Thyroid gland (tissue), 4 donors: ENCODE data around the gene MAPRE2.

Source experiments
- CTCF ChIP-seq, 6 experiments: fragments of 200-600 bp in 3 of 6; fragments of 450-650 bp in 3 of 6; sonication (generic) in 3 of 6; IDR thresholded peaks; one replicate each; pipeline ENCODE4 v1.5.1; 2016 to 2019; ENCODE audit warnings: antibody characterized with exemption in 6 of 6, mild to moderate bottlenecking in 2 of 6, inconsistent platforms in 1 of 6, moderate library complexity in 1 of 6
- POLR2A ChIP-seq, 2 donors: fragments of 450-650 bp; IDR thresholded peaks; one replicate each; pipeline ENCODE4 v1.6.1; 2017; ENCODE audit warnings: antibody characterized with exemption in 2 of 2, mild to moderate bottlenecking in 2 of 2, moderate library complexity in 1 of 2

DNA sequence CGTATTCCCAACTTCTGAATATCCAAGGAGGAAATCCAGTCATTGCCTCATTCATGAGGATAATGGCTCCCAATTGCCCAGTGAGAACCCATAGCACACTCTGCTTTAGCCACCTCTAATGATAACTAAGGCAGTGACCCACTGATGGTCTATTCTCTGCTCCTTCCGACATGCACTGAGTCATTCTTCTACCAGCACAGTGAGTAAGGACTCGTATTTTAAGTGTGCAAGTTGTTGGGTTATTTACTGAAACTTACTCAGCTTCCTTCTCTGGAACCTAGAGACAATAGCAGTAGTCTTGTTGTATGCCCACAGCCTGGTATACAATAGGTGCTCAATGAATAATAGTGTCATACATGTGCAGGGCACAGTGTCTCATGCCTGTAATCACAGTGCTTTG is 118.6 kb downstream of the MAPRE2 start:
- TF ChIP-seq CTCF (IDR thresholded peaks at IDR 0.05) (no peak), POLR2A (IDR thresholded peaks at IDR 0.05) (no peak)
